SU-DHL-6 (cell line): Measurements from ENCODE around the gene DLG1.

Experiments
- H2AFZ ChIP-seq: fragments of 200-600 bp; sonication (generic); 2 replicates; pipeline ENCODE4 v1.6.1; 2014; ENCODE audit warnings: low read depth, mild to moderate bottlenecking, moderate library complexity, mixed read lengths, antibody characterized with exemption, low read length; ENCODE audit not compliant: severe bottlenecking
- H3F3A ChIP-seq: fragments of 200-600 bp; shearing (Covaris generic); 2 replicates; pipeline ENCODE4 v1.6.0; 2016; ENCODE audit warnings: antibody characterized with exemption, mild to moderate bottlenecking; ENCODE audit not compliant: insufficient read depth
- H3K27ac ChIP-seq: fragments of 200-600 bp; sonication (generic); 2 replicates; pipeline ENCODE4 v1.5.1; 2016; ENCODE audit warnings: low read depth, mild to moderate bottlenecking, low read length, moderate library complexity, mixed read lengths
- H3K27me3 ChIP-seq: fragments of 200-600 bp; sonication (generic), shearing (Covaris generic); 2 replicates; pipeline ENCODE4 v1.6.0; 2014; ENCODE audit warnings: mild to moderate bottlenecking, low read length
- H3K36me3 ChIP-seq: fragments of 200-600 bp; sonication (generic); 2 replicates; pipeline ENCODE4 v1.6.1; 2014; ENCODE audit warnings: mild to moderate bottlenecking, low read length, mixed read lengths
- H3K4me2 ChIP-seq: fragments of 300-600, 200-600 bp; shearing (Covaris generic), sonication (generic); 2 replicates; pipeline ENCODE4 v1.6.0; 2014; ENCODE audit warnings: low read length, low read depth, mild to moderate bottlenecking; ENCODE audit not compliant: poor library complexity, severe bottlenecking
- H3K4me3 ChIP-seq: fragments of 200-600 bp; sonication (generic); 2 replicates; pipeline ENCODE4 v1.5.1; 2014; ENCODE audit warnings: antibody characterized with exemption, low read length, mild to moderate bottlenecking, mixed read lengths; ENCODE audit not compliant: insufficient read depth, poor library complexity, severe bottlenecking
- H3K79me2 ChIP-seq: fragments of 200-600 bp; sonication (generic); 2 replicates; pipeline ENCODE4 v1.6.1; 2014; ENCODE audit warnings: mild to moderate bottlenecking, low read length, moderate library complexity; ENCODE audit not compliant: insufficient read depth
- H3K9ac ChIP-seq: fragments of 200-600 bp; sonication (generic); 2 replicates; pipeline ENCODE4 v1.7.0; 2014; ENCODE audit warnings: mild to moderate bottlenecking, low read length
- H3K9me2 ChIP-seq: fragments of 200-600 bp; sonication (generic); replicated peaks from 2 replicates; pipeline ENCODE4 v1.6.1; 2014; ENCODE audit warnings: low read length; ENCODE audit not compliant: insufficient read depth
- H3K9me3 ChIP-seq: fragments of 200-600 bp; sonication (generic); 2 replicates; pipeline ENCODE4 v1.6.1; 2014; ENCODE audit warnings: low read length, mixed read lengths; ENCODE audit not compliant: insufficient read depth
- H4K20me1 ChIP-seq: fragments of 200-600 bp; sonication (generic); 2 replicates; pipeline ENCODE4 v1.6.1; 2014; ENCODE audit warnings: low read depth, mild to moderate bottlenecking, antibody characterized with exemption, low read length, moderate library complexity, mixed read lengths
- EZH2phosphoT487 ChIP-seq: fragments of 200-600 bp; sonication (generic), shearing (Covaris generic); conservative IDR thresholded peaks from 2 replicates; pipeline ENCODE4 v1.6.1; 2018; ENCODE audit warnings: mild to moderate bottlenecking, antibody characterized with exemption, low read length, moderate library complexity, mixed read lengths
- TF ChIP-seq, protein P1 (sequence below): fragments of 200-600 bp; sonication (generic); IDR thresholded peaks from one replicate; pipeline ENCODE4 v1.5.1; 2017; ENCODE audit warnings: antibody characterized with exemption, mild to moderate bottlenecking, low read length, moderate library complexity; ENCODE audit not compliant: insufficient read depth, poor library complexity, severe bottlenecking

Gene DLG1

DNA sequence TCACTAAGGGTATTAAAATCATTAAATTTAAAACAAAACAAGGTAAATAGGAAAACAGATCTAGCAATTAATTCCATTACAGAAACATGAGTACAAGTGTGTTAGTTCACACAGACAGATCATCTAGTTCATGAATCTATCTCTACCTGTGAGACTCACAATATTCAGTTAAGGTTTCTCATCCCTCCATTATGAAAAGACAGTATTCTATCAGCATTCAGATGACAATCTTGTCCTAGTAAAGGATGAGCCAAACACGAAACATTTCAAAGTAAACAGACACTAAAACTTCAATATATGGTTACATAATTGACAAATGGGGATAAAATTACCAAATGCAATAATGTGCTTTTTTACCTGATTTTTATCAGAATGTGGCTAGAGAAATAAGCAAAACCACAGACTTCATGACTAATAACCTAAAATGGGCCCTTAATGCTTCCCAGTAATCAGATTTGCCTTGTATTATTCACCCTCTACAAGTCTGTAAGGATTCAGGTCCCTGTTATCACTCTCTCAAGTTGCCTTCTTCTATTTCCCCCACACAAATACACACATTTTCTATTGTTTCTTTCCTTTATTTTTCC lies 126.8 kb downstream of the DLG1 start:
- TF ChIP-seq, protein P1, sequence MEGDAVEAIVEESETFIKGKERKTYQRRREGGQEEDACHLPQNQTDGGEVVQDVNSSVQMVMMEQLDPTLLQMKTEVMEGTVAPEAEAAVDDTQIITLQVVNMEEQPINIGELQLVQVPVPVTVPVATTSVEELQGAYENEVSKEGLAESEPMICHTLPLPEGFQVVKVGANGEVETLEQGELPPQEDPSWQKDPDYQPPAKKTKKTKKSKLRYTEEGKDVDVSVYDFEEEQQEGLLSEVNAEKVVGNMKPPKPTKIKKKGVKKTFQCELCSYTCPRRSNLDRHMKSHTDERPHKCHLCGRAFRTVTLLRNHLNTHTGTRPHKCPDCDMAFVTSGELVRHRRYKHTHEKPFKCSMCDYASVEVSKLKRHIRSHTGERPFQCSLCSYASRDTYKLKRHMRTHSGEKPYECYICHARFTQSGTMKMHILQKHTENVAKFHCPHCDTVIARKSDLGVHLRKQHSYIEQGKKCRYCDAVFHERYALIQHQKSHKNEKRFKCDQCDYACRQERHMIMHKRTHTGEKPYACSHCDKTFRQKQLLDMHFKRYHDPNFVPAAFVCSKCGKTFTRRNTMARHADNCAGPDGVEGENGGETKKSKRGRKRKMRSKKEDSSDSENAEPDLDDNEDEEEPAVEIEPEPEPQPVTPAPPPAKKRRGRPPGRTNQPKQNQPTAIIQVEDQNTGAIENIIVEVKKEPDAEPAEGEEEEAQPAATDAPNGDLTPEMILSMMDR, result no peak
- no peak for TF ChIP-seq EZH2phosphoT487
- Histone ChIP-seq H3F3A (peaks cover 42% of the 10 kb centered on the region), H3K4me2 (no peak overlapping the region), H3K79me2 (peaks cover 100% of the 10 kb centered on the region), H3K36me3 (peaks cover 20% of the 10 kb centered on the region), H3K27me3 (no peaks in the 10 kb centered on the region), H2AFZ (no peak overlapping the region), H3K9me2 (no peaks in the 10 kb centered on the region), H4K20me1 (0 out of 2 replicates have a peak, but pooled peaks cover 3% of the 10 kb centered on the region), H3K4me3 (no peak overlapping the region), H3K9ac (no peak overlapping the region), H3K27ac (peak overlapping the region; percentile 45; the same call in 1 of the 2 replicates), H3K9me3 (no peaks in the 10 kb centered on the region)

DNA sequence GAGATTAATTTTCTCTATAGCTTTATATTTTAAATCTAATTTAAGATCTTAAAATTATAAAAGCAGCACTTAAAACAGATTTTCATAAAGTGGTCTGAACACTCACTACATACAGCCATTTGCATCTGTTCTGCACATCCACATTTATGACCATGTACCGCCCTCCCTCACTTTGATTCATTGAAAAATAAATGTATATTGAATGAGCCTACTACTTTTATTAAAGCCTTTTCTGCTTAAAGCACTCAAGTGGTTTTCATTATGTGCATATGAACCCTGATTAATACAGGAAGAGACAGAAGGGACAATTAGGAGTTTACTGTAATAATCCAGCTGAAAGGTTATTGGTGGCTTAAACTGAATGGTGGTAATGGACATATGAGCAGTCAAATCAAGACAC lies 129.4 kb downstream of the DLG1 start:
- Histone ChIP-seq H3F3A (peaks cover 28% of the 10 kb centered on the region), H3K9ac (no peak overlapping the region), H4K20me1 (0 out of 2 replicates have a peak, but pooled peaks cover 3% of the 10 kb centered on the region), H3K9me3 (no peaks in the 10 kb centered on the region), H3K27me3 (no peaks in the 10 kb centered on the region), H2AFZ (no peak overlapping the region), H3K4me2 (no peak overlapping the region), H3K9me2 (no peaks in the 10 kb centered on the region), H3K27ac (peak overlapping the region; percentile 29; the same call in 1 of the 2 replicates), H3K4me3 (no peak overlapping the region), H3K36me3 (peaks cover 30% of the 10 kb centered on the region), H3K79me2 (peaks cover 99% of the 10 kb centered on the region)
- TF ChIP-seq EZH2phosphoT487, result no peak
- TF ChIP-seq, protein P1, result no peak

DNA sequence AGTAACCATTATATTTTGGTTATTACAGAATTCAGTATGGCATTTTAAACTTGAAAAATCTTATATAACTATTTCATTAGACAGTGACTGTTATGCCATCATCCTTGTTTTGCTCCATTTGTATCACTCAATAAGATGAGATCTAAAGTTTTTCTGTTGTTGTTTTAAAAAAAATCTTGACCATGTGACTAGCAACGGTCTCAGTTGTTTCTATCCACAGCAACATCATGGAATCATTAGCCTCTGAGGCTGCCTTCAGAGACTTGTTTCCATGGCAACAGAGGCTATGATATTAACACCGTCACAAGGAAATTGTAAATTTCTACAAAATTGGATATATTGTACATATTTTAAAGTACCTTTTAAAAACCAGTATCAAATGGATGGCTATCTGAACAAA lies 129.8 kb downstream of the DLG1 start:
- Histone ChIP-seq H3F3A (peaks cover 28% of the 10 kb centered on the region), H3K9me2 (no peaks in the 10 kb centered on the region), H3K4me2 (no peak overlapping the region), H3K9ac (no peak overlapping the region), H3K4me3 (no peak overlapping the region), H3K27me3 (no peaks in the 10 kb centered on the region), H4K20me1 (0 out of 2 replicates have a peak, but pooled peaks cover 3% of the 10 kb centered on the region), H3K79me2 (peaks cover 99% of the 10 kb centered on the region), H2AFZ (no peak overlapping the region), H3K36me3 (peaks cover 29% of the 10 kb centered on the region), H3K27ac (peak overlapping the region; percentile 26; the same call in 1 of the 2 replicates), H3K9me3 (no peaks in the 10 kb centered on the region)
- TF ChIP-seq, protein P1, result no peak
- TF ChIP-seq EZH2phosphoT487, result no peak
